Measurements from ENCODE around the gene ARHGEF16.

Gene ARHGEF16

DNA sequence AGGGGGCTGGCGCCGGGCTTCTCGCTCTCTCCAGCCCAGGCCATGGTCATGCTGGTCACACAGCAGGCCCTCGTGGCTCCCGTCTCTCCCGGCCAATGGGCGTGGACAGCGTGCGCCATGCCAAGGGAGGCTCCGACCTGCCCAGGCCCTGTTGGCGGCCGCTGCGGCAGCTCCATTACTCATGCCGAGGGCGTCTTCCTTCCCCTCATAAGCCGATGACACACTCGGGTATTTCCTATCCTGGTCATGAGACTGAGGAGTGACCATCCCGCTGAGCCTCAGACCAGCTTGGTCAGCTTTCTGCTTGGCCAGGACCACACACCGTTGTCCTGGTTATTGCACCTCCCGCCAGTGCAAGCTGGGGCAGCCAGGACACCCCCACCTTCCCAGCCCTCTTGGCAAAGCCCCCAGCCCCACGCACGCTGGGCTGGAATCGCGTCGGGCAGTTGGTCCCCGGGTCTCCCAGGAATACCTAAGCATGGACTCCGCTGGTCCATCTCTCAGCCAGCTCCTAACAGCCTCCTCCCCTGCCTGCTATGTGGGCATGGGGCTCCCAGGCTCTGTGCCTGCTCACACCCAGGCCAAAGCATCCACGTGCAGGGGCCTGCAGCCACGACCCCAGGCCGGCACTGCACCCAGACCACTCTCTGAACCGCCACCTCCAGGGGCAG, 49.8 kb downstream of the ARHGEF16 start:
- no peak for DNase-seq

DNA sequence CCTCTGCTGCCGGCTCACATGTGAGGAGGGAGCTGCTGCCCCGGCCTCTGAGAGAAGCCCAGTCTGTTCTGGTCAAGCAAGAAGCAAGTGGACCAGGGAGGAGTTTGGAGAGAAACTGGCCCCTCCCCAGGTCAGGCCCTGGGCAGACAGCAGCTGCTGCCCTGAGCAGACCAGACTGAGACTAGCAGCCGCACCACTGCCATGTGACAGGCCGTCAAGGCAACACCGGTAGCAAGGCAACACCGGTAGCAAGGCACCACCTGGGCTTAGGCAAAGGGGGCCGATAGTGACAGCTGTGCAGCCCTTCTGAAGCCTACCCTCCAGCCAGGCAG, 50.3 kb downstream of the ARHGEF16 start:
- no peak for DNase-seq

DNA sequence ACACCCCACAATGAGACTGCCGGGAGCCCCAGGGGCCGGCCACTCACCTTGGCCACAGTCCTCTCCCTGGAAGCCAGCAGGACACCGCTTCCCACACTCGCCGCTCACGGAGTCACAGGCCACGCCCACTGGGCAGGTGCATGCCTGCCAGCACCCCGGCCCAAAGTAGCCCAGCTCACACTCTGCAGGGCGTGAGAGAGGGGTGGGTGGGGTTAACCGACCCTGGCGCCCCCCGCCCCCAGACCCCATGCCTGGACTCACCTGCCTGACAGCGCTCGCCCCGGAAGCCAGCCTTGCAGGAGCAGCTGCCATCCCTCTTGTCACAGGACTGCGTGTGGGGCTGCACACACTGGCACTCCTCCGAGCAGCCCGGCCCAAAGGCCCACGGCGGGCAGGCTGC, 50.7 kb downstream of the ARHGEF16 start:
- no peak for DNase-seq

- no peak for DNase-seq
Measured at GRCh38 chr1:3506041-3506440, 51.6 kb downstream of the ARHGEF16 start.

GRCh38 chr1:3506943-3507342, 52.5 kb downstream of the ARHGEF16 start:
- DNase-seq: no peak

DNA sequence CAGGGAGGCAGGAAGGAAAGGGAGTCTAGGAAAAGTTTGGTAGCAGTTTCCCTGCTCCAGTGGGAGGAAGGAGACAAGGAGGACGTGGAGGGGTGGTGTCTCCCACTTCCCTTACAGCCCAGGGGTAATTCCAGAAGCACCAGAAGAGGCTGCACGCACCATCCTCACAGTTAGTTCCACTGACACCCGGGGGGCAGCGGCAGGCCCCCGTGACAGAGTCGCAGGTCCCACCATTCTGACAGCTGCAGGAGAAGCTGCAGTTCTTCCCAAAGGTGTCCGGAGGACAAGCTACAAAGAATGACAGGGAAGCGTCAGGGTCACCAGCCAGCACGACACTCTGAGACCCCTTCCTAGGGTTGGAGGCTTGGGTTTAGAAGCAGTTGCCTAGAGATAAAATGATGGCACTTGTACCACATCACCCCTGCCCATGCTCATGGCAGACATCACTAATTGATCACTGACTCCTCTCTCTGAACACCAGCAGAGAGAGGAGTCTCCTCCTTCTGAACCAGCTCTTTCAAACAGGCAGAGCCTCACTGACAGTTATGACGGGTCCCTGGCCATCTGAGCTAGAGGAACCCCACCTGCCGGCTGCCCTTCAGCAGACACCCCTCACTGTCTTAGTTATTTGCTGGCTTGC, 53.3 kb downstream of the ARHGEF16 start:
- no peak for DNase-seq

GRCh38 chr1:3508757-3509415, 54.4 kb downstream of the ARHGEF16 start:
- DNase-seq: no peak

DNA sequence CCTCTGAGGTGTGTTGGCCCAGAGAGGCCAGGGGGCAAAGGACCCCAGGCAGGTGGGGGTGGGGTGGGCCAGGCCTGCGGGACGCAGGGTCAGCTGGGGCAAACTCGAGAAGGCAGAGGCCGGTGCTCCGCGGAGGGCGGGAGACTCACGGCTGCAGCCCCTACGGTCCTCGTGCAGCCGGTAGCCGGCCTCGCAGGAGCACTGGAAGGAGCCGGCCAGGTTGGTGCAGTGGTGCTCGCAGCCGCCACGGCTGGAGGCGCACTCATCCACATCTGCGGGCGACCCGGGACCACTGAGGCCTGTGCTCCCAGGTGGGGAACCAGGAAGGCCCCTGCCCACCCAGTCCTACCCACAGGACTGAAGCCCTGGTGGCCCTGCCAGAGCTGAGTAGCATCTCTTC, 55.3 kb downstream of the ARHGEF16 start:
- DNase-seq: no peak

DNA sequence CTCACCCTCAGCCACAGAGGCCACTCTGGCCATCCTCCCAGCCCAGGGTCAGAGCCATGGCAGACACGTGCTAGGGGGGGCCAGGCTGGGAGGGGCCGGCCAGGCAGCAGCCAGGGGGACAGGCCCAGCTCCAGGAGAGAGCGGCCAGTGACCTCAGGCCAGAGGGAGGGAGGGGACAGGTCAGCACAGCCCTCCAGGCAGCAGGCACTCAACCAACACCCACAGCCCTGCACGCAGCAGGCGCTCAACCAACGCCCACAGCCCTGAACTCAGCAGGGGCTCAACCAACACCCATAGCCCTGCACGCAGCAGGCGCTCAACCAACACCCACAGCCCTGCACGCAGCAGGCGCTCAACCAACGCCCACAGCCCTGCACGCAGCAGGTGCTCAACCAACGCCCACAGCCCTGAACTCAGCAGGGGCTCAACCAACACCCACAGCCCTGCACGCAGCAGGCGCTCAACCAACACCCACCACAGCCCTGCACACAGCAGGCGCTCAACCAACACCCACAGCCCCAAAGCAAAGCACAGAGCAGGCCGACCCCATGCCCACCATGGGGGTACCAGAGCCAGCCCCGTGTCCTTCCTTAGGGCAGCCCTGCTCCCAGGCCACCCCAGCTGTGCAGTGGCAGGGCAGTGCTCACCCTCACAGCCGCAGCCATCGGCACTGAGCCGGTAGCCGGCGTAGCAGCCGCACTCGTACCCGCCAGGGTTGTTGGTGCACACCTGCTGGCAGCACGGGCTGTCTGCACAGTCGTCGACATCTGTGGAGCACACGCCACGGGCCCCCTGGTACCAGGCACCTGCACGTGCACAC, 55.9 kb downstream of the ARHGEF16 start:
- no peak for DNase-seq

GRCh38 chr1:3510956-3511250, 56.4 kb downstream of the ARHGEF16 start:
- DNase-seq: no peak

GRCh38 chr1:3511306-3511705, 56.8 kb downstream of the ARHGEF16 start:
- DNase-seq: no peak

DNA sequence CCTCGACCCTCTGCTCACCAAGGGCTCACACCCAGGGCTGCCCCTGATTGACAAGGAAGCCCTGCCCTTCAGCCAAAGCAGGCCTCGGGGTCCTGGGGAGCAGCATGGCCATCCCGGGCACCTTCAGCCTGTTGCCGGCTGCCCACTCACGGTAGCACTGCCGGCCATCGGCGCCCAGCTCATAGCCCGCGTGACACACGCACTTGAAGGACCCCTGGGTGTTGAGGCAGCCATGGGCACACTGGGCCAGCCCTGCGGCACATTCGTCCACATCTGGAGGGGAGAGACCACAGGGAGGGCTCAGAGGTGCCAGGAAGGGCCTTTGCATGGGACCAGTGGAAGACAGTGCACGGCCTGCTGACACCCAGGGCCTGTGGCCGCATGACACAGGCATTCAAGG, 57.4 kb downstream of the ARHGEF16 start:
- no peak for DNase-seq

DNA sequence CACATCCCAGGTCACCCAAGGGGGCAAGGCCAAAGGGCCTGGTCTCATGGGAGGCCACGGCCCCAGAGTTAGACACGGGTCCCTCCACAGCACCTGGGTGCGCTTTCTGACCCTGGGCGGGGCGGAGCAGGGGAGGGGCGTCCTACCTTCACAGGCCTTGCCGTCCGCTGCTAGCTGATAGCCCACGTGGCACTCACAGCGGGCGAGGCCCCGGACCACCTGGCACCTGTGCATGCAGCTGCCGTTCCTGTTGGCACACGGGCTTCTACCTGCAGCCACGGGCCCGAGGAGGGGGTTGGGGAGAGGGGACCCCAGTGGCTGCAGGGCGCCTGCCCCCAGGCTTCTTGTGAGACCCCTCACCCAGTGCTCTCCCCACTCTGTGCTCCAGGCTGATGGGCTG, 59.9 kb downstream of the ARHGEF16 start:
- no peak for DNase-seq

- DNase-seq: no peak
Measured at GRCh38 chr1:3515272-3515671, 60.8 kb downstream of the ARHGEF16 start.

GRCh38 chr1:3515774-3516480, 61.5 kb downstream of the ARHGEF16 start:
- DNase-seq: no peak

GRCh38 chr1:3516481-3516869, 62.0 kb downstream of the ARHGEF16 start:
- no peak for DNase-seq

- no peak for DNase-seq
Measured at GRCh38 chr1:3516911-3517675, 62.6 kb downstream of the ARHGEF16 start.

DNA sequence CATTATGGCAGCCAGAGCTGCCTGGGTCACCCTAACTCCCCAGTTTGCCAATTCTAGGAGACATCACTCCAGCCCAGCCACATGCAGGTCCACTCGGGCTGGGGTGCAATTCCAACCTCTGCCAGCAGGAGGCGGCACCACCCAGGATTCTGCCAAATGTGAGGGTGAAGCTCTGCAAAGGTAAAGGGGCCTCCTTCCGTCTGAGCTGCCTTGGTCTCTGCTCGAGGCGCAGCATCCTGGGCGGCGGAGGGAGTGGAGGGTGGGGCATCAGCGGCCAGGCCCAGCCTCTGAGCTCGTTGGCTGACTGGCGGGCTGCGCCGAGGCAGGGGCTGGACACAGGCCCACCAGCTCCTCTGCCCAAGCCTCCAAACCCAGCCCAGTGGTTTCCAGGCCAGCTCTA, 63.8 kb downstream of the ARHGEF16 start:
- DNase-seq: peak; percentile 30

GRCh38 chr1:3518756-3519155, 64.3 kb downstream of the ARHGEF16 start:
- DNase-seq: no peak

GRCh38 chr1:3519301-3519885, 64.9 kb downstream of the ARHGEF16 start:
- no peak for DNase-seq

DNA sequence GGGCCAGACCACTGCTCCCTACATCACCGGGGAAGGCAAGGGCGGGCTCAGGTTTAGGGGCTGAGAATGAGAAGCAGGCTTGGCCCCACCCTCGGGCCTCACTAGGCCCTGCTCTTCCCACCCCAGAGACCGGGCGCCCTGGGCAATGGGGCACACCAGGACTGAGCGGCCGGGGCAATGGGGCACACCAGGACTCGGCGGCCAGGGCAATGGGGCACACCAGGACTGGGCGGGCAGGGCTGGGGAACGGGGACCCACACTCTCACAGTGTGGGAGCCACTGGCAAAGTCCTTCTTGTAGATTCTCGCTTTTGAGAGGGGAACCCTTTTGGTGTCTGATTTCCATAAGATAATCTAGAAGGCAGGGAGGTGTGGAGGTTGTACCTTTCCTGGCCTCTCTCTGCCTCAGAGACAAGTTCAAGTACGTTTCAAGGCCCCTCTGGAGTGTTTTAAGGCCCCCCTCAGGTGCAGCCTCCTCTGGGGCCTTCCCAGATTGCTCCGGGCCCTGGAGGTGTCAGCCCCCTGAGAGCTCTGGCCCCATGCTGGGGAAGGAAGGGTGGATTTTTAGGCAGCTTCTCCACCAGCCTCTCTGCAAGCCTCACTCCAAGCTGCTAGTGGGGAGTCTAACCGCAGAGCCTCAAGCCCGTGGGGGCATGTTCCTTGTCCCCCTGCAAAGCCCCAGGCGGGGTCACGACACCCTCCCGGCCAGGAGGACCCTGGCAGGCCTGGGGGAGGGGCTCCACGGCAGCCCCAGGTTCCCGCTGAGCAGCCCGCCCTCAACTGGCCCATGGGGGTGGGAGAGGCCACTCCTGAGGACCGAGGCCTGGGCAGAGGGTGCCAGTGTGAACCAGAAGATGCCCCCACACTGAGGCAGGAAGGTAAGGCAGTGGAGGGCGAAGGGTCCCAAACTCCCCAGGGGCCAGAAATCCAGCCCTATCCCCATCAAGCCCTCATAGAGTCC, 66.2 kb downstream of the ARHGEF16 start:
- no peak for DNase-seq
